Muscle layer of colon (tissue), 2 donors: ENCODE measurements around the gene FDX2.
"Not testable (repeated sequence)": the region's sequence is repeated elsewhere in the genome, so short reads cannot be mapped to it uniquely, and the experiment has no call there.

Source experiments
- H3K27ac ChIP-seq: one replicate; pipeline ENCODE4 v1.7.0; 2013; ENCODE audit warnings: low read depth, mild to moderate bottlenecking, low read length, moderate library complexity
- H3K27me3 ChIP-seq, 2 donors: one replicate each; pipeline ENCODE4 v1.7.0; 2013; ENCODE audit warnings: low read length in 2 of 2, mild to moderate bottlenecking in 2 of 2; ENCODE audit not compliant: insufficient read depth in 2 of 2, control insufficient read depth in 1 of 2
- H3K36me3 ChIP-seq: one replicate; pipeline ENCODE4 v1.7.0; 2013; ENCODE audit warnings: mild to moderate bottlenecking, low read length; ENCODE audit not compliant: insufficient read depth
- H3K4me1 ChIP-seq: one replicate; pipeline ENCODE4 v1.7.0; 2013; ENCODE audit warnings: mild to moderate bottlenecking, low read length; ENCODE audit not compliant: insufficient read depth
- H3K4me3 ChIP-seq, 2 donors: one replicate each; pipeline ENCODE4 v1.7.0; 2013; ENCODE audit warnings: low read length in 2 of 2, low read depth in 1 of 2, mild to moderate bottlenecking in 1 of 2, moderate library complexity in 1 of 2
- H3K9ac ChIP-seq: one replicate; pipeline ENCODE4 v1.7.0; 2013; ENCODE audit warnings: low read length
- H3K9me3 ChIP-seq: one replicate; pipeline ENCODE4 v1.7.0; 2013; ENCODE audit warnings: mild to moderate bottlenecking, low read length
- donor health status: abdominal sarcoma.
- donor health status: Adenocarcinoma of cecum.

Gene FDX2

GRCh38 chr19:10343495-10343894 is 27.7 kb upstream of the FDX2 start:
- H3K27me3 ChIP-seq = no peaks in the 10 kb centered on the region
- H3K4me1 ChIP-seq = no peaks in the 10 kb centered on the region
- no peak overlapping the region for H3K9ac ChIP-seq
- no peaks in the 10 kb centered on the region for H3K9me3 ChIP-seq
- no peak overlapping the region for H3K27ac ChIP-seq
- H3K4me3 ChIP-seq = no peak overlapping the region
- H3K36me3 ChIP-seq = no peaks in the 10 kb centered on the region

- H3K4me3 ChIP-seq = no peak overlapping the region
- no peak overlapping the region for H3K27ac ChIP-seq
- H3K27me3 ChIP-seq = no peaks in the 10 kb centered on the region
- no peaks in the 10 kb centered on the region for H3K36me3 ChIP-seq
- no peaks in the 10 kb centered on the region for H3K9me3 ChIP-seq
- H3K9ac ChIP-seq = no peak overlapping the region
- H3K4me1 ChIP-seq = no peaks in the 10 kb centered on the region
Observed at GRCh38 chr19:10339977-10340376, 24.2 kb upstream of the FDX2 start.

DNA sequence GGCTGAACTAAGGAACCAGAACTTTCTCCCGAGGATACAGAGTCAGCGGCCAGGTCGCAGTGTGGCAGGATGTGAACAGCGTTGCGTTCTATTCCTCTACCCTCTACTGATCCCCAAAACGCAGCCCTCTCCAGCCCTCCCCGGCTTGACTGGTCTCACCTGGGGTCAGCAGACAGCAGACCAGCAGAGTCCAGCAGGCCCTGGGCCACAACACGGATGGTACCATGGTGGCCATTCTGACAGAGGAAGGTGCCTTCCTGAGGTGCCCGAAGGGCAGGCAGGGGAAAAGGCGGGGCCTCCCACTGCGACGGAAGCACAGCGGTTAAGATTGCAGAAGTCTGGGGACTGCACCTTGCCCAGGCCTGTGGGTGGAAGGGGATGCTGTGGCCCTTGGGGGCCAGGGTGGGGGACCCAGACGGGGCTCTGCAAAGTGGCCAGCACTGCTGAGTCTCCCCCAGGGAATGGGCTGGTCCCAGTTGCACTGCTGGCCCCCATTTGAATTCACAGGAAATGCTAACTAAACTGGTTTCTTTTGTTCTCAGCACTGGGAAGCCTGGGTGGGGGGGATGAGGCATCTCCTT is 23.7 kb upstream of the FDX2 start, which contains the start of gene ICAM3:
TSS of gene ICAM3 (minus strand) at position 245 of the 581 bp plus-strand sequence. CDS start at position 235, 10 bp downstream.
- no peaks in the 10 kb centered on the region for H3K36me3 ChIP-seq
- H3K4me3 ChIP-seq = no peak within 1 kb of the TSS
- no peak within 1 kb of the TSS for H3K27ac ChIP-seq
- H3K9ac ChIP-seq = no peak within 1 kb of the TSS
- no peaks in the 10 kb centered on the region for H3K4me1 ChIP-seq
- no peaks in the 10 kb centered on the region for H3K9me3 ChIP-seq
- no peaks in the 10 kb centered on the region for H3K27me3 ChIP-seq

GRCh38 chr19:10338940-10339339 is 23.1 kb upstream of the FDX2 start:
- no peaks in the 10 kb centered on the region for H3K27me3 ChIP-seq
- H3K27ac ChIP-seq = no peak overlapping the region
- no peaks in the 10 kb centered on the region for H3K36me3 ChIP-seq
- H3K4me1 ChIP-seq = peaks cover 5% of the 10 kb centered on the region
- H3K4me3 ChIP-seq = no peak overlapping the region
- H3K9ac ChIP-seq = no peak overlapping the region
- H3K9me3 ChIP-seq = no peaks in the 10 kb centered on the region

DNA sequence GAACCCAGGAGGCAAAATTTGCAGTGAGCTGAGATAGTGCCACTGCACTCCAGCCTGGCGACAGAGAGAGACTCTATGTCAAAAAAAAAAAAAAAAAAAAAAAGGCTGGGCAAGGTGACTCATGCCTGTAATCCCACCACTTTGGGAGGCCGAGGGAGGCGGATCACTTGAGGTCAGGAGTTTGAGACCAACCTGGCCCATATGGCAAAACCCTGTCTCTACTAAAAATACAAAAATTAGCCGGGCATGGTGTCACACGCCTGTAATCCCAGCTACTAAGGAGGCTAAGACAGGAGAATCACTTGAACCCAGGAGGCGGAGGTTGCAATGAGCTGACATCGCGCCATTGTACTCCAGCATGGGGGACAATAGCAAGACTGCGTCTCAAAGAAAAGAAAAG is 20.9 kb upstream of the FDX2 start:
- H3K4me3 ChIP-seq, H3K27me3 ChIP-seq, H3K27ac ChIP-seq, H3K36me3 ChIP-seq, H3K9ac ChIP-seq, H3K9me3 ChIP-seq: not testable (repeated sequence)
- peaks cover 21% of the 10 kb centered on the region for H3K4me1 ChIP-seq

GRCh38 chr19:10335352-10335985 is 19.7 kb upstream of the FDX2 start:
- peaks cover under 1% of the 10 kb centered on the region for H3K36me3 ChIP-seq
- no peak overlapping the region for H3K9ac ChIP-seq
- H3K4me1 ChIP-seq = peaks cover 23% of the 10 kb centered on the region
- H3K27ac ChIP-seq = no peak overlapping the region
- no peaks in the 10 kb centered on the region for H3K9me3 ChIP-seq
- H3K4me3 ChIP-seq = peak overlapping the region in 1 of 2 donors; percentile 78
- no peaks in the 10 kb centered on the region for H3K27me3 ChIP-seq

- Histone ChIP-seq H3K4me3 (peak overlapping the region; percentile 24 to 78), H3K36me3 (peaks cover 7% of the 10 kb centered on the region), H3K27ac (no peak overlapping the region), H3K4me1 (peaks cover 23% of the 10 kb centered on the region), H3K9me3 (no peaks in the 10 kb centered on the region), H3K27me3 (no peaks in the 10 kb centered on the region), H3K9ac (peak overlapping the region; percentile 20)
Observed at GRCh38 chr19:10334588-10335351, 19.0 kb upstream of the FDX2 start.

GRCh38 chr19:10333758-10334587 is 18.2 kb upstream of the FDX2 start:
- H3K9ac ChIP-seq = peak overlapping the region; percentile 20
- H3K27me3 ChIP-seq = no peaks in the 10 kb centered on the region
- H3K4me1 ChIP-seq = peaks cover 23% of the 10 kb centered on the region
- H3K36me3 ChIP-seq = peaks cover 15% of the 10 kb centered on the region
- peak overlapping the region; percentile 24 to 78 for H3K4me3 ChIP-seq
- H3K27ac ChIP-seq = peak overlapping the region; percentile 93
- no peaks in the 10 kb centered on the region for H3K9me3 ChIP-seq

DNA sequence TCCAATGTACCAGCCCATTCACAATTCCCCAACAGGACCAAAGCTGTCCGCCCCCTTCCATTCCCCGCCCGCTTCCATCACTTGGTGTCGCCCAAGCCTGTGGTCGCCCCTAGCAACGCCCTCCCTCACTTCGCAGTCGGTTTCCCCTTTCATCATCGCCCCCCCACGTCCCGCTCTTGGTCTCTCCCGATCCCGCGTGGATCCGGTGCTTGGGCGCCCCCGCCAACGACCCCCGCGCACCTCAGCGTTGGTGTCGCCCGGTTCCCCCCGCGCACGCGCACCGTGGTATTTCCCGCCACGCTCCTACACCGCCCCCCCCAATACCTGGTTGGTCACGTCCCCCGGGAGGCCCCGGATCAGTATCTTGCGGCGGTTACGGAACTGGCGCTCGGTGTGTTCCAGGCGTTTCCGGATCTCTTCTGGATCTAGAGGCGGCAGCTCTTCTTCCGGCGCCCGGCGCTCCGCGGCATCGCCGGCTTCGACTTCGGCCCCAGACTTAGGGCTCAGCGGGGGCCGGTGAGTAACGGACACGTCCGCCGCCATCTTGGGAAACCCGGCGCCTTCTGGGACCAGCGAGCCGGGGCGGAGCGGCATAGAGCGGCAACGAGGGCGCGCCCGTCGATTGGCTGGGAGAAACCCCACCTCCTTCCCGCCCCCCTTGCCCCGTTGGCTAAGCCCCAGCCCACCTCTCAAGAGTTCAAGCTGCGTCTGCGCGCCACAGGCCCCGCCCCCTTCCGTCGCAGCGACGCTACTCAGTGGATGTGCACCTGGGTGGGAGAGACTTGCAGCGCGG is 17.3 kb upstream of the FDX2 start, which contains the start of gene RAVER1:
TSS of gene RAVER1 (minus strand) at position 565 of the 793 bp plus-strand sequence. CDS start at position 543, 22 bp downstream.
- Histone ChIP-seq H3K27me3 (no peaks in the 10 kb centered on the region), H3K9me3 (no peaks in the 10 kb centered on the region), H3K9ac (peak within 1 kb of the TSS; percentile 65), H3K4me3 (peak within 1 kb of the TSS; percentile 78 to 97), H3K4me1 (peaks cover 23% of the 10 kb centered on the region), H3K36me3 (peaks cover 23% of the 10 kb centered on the region), H3K27ac (peak within 1 kb of the TSS; percentile 93)

GRCh38 chr19:10332158-10332964 is 16.5 kb upstream of the FDX2 start:
- H3K4me1 ChIP-seq = peaks cover 23% of the 10 kb centered on the region
- peak overlapping the region; percentile 93 for H3K27ac ChIP-seq
- peak overlapping the region; percentile 78 to 97 for H3K4me3 ChIP-seq
- no peaks in the 10 kb centered on the region for H3K9me3 ChIP-seq
- peaks cover 31% of the 10 kb centered on the region for H3K36me3 ChIP-seq
- peak overlapping the region; percentile 65 for H3K9ac ChIP-seq
- H3K27me3 ChIP-seq = no peaks in the 10 kb centered on the region
